GM19463 (cell line): ENCODE data around the gene YWHAH.

Source experiments
- ATAC-seq: cut with Tn5 transposase; IDR thresholded peaks from one replicate; pipeline ENCODE4 v1.9.1; 2021; ENCODE audit warnings: mild to moderate bottlenecking, moderate library complexity; ENCODE audit not compliant: unreplicated experiment

The YWHAH gene

DNA sequence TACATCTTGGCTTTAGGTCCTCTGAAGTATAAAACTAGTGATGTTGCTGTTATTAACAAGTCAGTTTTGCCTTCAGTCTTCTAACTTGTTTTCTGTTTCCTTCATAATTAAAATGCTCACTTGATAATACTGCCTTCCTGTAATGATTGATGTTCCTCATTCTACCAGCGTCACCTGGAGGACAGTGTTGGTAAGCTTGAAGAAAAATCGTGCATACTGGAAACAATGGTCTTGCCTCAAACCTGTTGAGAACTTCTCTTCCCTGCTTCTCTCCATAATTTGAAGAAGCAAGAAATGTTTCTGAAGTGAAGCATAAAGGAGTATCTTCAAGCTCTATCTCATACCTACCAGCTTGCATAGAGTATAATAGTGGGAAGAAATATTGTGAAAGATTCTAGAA, 3.0 kb downstream of the YWHAH start:
- ATAC-seq: no peak

DNA sequence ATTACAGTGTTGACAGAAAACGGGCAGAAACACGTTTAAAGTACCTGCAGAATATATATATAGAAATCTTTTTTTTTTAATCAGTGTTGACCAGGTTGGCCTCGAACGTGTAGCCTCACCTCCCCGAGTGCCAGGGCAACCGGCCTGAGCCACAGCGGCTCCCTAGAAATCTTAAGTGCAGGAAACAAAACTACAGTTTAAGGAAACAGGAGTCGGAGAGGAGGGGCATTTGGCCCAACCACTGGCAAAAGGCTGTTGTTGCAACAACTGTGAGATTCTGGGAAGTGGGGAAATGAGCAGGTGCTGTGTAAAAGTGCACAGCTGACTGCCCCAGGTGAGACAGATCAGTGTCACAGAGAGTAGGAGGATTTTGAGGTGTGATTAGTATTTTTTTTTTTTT, 3.7 kb downstream of the YWHAH start:
- ATAC-seq: no peak

DNA sequence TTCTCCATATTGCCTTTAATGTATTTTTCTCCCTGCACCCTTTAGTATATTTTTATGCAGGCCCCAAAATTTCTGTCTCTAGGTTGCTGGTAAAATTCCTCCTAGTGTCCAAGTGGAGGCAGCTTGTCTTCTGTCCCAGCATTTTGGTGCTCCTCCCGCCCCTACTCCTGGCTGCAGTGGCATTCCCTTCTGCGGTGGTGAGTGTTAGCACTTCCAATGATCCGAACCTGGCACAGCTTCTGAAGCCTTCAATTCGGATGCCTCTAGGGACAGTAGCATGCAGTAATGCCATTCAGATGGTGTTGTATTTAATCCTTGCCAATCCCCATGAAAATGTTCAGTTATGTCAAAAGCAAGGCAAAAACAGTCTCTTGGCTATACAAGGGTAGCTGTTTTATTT, 5.9 kb downstream of the YWHAH start:
- no peak for ATAC-seq

DNA sequence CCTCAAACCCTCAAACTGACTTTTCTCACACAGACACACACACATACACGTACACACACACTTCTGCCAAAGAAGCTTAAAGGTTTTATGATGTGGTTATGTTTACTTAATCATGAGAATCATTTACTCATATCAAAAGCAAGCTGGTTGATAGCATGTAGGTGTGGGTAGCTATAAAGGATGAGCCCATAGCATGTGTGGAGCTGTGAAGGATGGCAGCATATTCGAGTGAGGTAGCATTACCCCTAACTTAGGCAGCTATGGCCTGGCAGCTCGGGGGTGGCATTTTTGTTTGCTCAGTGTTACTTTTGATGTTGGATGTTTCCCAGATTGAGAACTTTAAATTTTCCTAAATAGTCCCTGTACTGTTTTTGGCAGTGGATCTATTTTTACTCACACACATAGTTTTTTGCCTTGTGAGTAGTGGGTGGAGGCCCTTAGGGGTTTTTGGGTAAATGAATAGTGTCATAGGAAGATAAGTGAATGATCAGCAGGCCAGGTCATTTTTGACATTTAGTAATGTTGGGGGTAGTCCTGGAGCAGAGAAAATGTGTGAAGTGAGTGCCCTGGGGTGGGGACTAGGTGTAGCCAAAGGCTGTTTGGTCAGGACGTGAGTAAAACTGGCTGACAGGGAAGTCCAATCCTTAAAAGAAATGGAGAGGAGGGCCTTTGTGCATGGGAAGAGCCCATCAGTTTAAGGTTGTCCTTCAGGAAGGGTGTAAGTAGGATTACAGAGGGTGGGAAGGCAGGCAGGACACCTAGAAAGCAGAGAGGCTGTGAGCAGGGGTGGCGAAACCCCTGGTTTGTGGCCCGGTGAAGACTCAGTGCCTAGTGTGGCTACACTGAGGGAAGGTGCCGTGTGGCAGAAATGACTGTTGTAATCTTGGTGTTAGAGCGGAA, 7.1 kb downstream of the YWHAH start:
- ATAC-seq: no peak

DNA sequence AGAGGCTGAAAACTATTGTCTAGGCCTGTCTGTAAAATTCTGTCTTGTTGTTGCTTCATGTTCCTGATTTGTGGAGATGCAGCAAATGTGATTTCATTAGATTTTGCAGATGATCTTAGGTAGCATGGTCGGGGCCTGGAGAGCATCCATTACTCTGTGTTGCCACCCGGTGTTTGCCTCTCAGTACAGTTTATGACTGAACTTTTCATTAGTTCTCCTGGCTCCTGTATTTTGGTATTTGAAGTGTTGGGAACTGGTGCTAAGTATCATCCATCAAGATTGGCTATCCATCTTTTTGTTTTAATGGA, 7.7 kb downstream of the YWHAH start:
- no peak for ATAC-seq

DNA sequence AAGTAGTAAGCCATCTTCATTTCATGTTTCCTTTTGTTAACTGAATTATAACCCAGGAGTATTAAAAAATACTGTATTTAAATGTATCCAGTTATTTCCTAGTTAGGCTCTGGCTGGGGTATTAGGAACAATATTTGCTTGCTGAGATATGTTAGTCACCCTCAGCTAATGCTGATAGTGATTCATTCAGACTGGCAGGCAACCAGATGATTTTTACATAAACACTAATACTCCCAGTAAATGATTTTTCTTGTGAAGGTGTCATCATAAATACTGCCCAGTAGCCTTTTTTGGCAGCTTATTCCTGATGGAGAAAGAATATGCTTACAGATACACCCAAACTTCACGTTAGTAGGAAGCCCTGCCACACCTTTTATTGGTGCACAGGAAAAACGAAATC, 8.1 kb downstream of the YWHAH start:
- ATAC-seq: no peak

DNA sequence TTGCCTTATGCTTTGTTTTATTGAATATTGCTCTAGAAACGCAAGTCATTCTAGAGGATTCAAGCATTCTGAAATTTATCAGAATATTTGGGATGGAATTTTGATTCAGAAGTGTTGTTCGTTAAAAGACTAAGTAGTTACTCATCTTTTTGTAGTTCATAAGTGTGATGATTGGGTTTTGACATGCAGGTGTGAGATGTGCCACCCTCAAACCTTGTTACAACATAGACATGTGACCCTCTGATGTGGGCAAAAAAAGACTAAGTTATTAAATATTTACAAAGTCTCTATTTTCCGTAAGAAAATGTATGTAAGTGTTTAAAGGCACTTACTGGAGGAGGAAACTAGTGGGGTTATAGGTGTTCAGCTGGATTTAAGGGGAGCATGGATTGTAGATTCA, 8.9 kb downstream of the YWHAH start:
- ATAC-seq: no peak

DNA sequence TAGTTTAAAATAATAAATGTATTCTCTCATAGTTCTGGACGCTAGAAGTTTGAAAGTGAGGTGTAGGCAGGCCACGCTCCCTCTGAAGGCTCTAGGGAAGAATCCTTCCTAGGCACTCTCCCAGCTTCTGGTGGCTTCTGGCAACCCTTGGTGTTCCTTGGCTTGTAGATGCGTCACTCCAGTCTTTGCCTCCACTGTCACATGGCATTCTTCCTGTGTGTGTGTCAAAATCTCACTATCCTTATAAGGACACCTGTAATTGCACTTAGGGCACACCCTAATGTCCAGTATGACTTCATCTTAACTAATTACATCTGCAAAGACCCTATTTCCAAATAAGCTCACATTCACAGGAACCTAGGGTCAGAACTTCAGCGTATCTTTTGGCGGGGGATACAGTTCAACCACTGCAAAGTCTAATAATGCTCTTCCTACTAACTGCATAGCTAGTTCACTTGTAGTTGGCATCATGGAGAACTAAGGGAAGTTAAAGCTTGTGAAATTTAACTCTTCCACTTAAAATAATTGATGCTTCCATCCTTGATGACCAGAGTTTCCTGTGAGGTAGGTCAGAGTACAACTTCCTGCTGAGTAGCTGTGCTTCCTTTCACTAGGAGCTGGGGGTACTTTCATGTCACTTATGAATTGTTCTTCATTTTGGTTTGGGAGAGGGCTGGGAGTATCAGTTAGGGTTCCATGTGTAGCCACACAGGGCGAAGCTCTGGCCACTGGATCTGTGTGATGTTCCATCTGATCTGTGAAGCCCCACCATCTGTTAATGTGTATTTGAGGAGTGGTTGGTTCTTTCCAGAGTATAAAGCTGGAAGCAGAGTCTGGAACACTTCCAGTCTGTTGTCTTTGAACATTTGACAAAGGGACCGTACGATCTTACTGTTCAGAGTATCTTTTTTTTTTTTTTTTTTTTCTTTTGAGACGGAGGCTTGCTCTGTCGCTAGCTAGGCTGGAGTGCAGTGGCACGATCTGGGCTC, 10.5 kb downstream of the YWHAH start:
- no peak for ATAC-seq

DNA sequence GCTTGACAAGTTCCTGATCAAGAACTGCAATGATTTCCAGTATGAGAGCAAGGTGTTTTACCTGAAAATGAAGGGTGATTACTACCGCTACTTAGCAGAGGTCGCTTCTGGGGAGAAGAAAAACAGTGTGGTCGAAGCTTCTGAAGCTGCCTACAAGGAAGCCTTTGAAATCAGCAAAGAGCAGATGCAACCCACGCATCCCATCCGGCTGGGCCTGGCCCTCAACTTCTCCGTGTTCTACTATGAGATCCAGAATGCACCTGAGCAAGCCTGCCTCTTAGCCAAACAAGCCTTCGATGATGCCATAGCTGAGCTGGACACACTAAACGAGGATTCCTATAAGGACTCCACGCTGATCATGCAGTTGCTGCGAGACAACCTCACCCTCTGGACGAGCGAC, 12.0 kb downstream of the YWHAH start:
- no peak for ATAC-seq

DNA sequence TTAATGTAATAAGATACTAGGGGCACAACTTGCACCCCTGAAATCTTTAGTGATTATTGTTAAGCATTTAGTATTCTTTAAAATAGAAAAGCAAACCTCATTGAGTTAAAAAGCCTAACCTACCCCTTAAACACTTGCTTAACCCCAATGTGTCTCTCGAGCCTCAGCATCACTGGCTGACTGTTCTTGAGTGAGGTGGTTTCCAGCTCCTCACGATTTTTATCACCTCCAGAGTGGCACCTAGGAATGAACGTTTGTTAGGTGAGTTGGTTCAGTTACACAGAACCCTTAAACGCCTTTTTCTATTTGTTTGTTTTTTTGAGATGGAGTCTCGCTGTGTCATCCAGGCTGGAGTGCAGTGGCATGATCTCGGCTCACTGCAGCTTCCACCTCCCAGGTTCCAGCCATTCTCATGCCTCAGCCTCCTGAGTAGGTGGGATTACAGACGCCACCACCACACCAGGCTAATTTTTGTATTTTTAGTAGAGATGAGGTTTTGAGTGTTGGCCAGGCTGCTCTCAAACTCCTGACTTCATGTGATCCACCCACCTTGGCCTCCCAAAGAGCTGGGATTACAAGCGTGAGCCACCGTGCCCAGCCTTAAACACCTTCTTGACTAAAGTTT, 13.7 kb downstream of the YWHAH start:
- ATAC-seq: no peak

DNA sequence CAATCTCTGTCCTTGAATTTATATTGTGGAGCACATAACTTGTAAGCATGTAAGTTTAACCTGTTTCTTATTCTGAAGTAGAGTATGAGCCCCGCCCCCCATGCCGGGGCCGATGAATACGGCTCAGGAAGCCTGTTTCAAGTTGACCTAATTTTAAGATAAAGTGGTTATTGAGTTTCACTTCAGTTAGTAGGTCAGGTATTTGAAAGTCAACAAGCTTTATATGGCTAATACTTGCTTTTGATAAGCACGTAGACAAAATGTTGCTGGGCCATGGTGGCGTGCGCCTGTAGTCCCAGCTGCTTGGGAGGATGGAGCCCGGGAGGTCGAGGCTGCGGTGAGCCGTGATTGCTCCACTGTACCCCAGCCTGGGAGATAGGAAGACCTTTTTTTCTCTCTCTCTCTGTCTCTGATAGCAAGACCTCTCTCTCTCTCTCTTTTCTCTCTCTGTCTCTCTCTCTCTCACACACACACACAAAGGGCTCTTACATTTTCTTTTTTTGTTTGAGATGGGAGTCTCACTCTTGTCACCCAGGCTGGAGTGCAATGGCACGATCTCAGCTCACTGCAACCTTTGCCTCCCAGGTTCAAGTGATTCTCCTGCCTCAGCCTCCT, 14.4 kb downstream of the YWHAH start:
- no peak for ATAC-seq

DNA sequence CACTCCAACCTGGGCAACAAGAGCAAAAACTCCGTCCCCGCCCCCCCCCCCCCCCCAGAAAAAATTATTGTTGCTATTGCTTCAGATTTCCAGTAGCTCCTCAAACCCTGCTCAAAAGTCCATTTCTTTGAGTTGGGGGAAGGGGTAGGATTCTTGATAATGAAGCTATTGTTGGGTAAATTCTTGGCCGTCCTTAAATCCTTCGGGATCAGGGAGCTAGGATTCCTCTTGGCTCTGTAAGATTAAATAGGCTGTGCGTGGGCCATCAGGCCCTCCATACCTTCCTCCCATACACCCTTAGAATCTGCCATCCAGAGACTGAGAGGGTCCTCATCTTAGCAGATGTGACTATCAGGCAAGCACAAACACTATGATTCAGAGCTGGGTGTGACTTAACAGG, 16.4 kb downstream of the YWHAH start:
- no peak for ATAC-seq

DNA sequence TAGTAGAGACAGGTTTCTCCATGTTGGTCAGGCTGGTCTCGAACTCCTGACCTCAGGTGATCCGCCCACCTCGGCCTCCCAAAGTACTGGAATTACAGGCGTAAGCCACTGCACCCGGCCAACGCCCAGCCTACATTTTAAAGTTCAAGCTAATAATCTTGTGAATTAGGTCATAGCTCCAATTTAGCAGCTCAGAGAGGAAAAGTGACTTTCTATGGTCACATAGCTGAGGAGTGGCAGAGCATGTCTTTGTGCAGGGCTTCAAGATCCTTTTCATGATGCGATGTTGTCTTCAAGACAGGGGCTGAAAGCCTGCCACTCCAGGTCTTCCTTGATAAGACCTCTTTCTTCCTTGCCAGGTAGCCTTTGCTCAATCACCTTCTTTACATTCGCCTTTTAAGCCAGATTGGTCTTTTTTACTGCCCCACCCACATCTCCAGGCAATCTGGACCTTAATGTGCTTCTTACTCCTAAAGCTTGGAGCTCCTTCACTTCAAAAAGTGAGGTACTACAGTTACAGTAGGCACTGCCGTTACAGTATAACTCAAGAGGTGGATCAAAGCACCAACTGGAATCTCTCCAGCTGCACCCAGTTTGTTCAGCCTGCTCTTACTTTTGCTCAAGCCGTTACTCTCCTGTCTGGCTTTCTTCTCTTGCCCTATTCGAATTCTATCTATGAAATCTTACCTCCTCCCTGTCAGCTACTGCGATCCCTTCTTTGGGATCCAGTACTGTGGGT, 18.2 kb downstream of the YWHAH start:
- no peak for ATAC-seq

DNA sequence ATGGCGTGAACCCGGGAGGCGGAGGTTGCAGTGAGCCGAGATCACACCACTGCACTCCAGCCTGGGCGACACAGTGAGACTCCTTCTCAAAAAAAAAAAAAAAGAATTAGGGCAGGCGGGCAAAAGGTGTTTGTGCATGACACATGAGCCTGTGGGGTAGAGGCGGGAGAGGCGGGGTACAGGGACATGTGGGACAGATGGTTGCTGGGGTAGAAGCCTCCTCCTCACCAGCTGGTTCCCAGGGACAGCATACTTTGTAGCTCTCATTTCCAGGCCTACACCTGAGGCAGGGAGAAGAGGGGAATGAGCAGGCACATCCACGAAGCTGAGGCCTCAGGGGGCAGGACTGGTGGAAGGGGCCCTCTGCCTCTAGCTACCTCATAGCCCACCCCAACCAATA, 23.7 kb downstream of the YWHAH start:
- ATAC-seq: no peak

DNA sequence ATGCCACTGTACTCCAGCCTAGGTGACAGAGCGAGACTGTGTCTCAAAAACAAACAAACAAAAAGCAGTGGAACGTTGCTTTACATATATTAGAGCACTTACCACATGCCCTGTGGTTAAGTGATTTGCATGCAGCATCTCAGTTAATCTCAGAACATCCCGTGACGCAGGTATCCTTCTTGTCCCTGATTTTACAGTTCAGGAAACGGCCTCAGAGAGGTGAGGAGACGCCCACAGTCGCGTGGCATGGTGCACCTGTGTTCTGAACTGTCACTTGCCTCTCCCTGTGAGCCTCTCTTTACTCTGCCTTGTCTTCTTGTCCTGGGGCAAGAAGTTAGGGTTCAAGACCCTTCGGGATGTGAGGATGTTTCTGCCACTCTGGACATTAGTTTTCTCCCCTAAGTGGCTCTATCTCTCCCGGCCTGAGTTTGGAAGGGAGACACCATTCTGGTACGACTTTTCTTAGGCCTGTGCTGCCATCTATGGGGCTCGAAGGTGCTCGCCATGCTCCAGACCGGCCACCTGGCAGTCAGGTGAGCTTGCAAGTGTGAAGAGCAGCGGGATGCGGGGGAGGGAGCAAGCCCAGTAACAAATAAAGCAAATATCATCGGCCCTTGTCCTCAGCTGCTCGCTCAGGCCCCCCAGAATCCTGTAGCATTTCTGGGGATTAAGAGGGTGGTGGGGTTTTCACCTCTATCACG, 25.6 kb downstream of the YWHAH start:
- no peak for ATAC-seq

DNA sequence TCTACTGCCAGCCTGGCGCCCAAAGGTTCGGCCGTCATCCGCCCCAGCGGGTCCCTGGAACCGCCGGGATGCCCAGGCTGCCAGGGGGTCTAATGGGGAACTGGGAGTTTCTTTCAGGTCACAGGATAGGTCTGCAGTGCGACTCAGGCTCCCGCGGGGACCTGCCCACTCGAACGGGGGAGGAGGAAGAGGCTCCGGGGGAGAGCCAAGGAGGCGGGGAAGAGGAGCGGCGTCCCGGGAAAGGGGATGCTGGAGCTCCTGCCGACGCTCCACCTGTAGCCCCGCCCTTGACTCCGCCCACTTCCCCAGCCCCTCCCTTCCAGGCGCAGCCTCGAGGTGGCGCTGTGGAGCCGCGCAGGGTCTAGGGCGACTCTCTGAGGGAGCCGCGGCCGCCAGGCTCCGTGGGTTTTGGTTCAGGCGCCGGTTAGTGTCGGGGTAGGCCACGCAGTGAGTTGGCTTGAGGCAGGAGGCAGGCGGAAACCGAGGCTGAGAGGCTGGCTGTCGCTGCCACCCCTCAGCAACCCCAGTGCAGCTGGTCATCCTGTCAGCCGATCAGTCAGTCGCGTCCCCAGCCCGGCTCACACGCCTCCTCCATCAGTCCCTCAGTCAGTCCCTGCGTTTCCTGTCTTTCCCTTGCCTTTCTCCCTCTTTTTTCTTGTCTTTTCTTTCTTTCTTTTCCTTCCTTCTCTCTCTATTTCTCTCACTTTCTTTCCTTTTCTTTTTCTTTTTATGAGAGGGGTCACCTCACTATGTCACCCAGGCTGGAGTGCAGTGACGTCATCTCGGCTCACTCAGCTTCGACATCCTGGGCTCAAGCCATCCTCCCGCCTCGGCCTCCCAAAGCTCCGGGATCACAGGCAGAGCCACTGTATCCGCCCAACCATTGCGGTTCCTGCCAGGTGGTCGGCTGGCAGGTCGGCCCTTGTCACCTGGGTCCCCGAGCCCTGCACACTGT, 26.4 kb downstream of the YWHAH start:
- ATAC-seq: no peak

DNA sequence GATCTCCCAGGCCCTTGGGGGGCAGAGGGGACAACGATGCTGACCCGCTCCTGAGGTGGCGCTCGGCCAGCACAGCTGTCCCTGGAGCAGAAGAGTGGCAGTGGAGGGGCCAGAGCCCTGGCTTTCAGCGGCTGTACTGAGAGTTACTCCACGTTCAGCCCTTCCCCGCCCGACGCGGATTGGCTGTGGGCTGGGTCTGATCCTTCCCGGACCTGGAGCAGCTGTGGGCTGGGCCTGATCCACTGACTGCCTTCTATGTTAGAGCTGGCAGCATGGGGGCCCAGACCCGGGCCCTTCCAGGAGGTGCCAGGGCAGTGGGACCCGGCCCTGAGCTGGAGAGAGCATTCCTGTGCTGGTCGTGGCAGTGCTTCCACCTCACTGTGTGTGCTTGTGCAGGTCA, 27.8 kb downstream of the YWHAH start:
- ATAC-seq: no peak

DNA sequence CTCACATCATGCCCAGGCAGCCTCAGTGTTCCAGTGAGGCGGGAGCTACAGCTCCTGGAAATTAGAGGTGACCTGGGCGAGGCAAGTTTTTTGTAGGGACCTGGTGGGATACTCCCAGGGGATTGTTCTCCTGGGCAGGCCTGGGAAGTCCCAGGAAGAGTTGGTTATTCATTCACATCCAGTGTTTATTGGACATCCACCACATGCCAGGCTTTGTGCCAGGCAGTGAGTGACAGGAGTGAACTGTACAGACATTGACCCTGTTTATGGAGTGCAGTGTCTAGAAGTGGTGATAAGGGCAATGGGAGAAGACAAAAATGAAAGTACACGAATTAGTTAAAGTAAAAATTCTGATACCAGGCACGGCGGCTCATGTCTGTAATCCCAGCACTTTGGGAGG, 29.4 kb downstream of the YWHAH start:
- ATAC-seq: no peak
